DND-41 (cell line): ENCODE measurements around the gene FLNC.

ENCODE experiments used
- CTCF ChIP-seq: IDR thresholded peaks from 2 replicates; pipeline ENCODE4 v1.5.1; 2012; ENCODE audit warnings: borderline replicate concordance, low read length, moderate library complexity, mild to moderate bottlenecking; ENCODE audit not compliant: poor library complexity, severe bottlenecking; ENCODE audit errors: extremely low read depth
- EZH2 ChIP-seq: IDR thresholded peaks from 3 replicates; pipeline ENCODE4 v1.6.1; 2012; ENCODE audit warnings: borderline replicate concordance, low read depth, mild to moderate bottlenecking, moderate library complexity, low read length, inconsistent platforms; ENCODE audit not compliant: severe bottlenecking

GRCh38 chr7:128804484-128804883 lies 25.7 kb upstream of the FLNC start:
- TF ChIP-seq CTCF: no peak
- no peak for TF ChIP-seq EZH2
